ENCODE results near the gene SDR9C7. TPM values are rescaled to one million over a fixed set of nuclear protein-coding genes. Genes with fewer than 3 reads are reported as not detected.
"Not testable (repeated sequence)": the region's sequence is repeated elsewhere in the genome, so short reads cannot be mapped to it uniquely, and the experiment has no call there.

SDR9C7 gene
- total RNA-seq, 1 donor from 2014 or later: not detected

DNA sequence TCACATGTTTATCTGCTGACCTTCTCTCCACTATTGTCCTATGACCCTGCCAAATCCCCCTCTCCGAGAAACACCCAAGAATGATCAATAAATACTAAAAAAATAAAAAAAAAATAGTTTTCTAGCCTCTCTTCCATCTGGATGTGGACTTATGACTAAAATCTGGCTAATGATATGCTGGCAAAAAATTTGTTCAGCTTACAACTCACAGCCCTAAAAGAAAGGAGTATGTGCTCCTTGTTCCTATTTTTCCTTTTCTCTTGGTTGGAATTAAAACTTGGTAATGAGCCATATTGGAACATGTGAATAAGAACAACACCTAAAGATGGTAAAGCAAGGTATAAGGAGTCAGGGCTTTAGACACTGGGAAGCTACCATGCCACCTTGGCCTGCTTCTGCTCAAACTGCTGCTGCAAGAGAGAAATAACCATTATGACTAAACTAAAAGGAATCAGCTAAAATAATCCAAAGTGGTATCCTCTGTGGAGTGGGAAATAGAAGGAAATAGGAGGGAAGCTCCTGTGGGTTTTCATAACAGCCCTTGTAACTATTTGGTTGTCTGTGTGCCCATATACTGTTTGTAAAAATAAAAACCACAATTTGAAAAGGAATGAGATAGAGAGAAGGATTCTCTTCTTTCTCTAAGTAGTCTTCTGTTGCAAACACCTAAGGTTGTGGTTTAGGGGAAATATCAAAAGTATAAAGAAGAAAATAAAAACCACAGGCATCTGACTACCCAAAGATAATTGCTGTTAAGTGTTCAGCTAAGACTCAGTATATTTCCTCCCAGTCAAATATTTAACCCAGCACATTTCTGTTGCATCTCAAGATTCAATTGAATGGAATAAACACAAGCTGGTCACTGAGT lies 53.8 kb downstream of the SDR9C7 start:
- Mint-ChIP-seq H3K27me3 (peaks cover 17% of the 10 kb centered on the region), H3K27ac (no peak overlapping the region), H3K4me1 (no peaks in the 10 kb centered on the region), H3K36me3 (ENCODE audit: low read depth) (no peaks in the 10 kb centered on the region), H3K4me3 (no peak overlapping the region), H3K9me3 (peaks cover 20% of the 10 kb centered on the region)
- CTCF ChIA-PET: no interaction called here
- intact Hi-C loops (cut with micrococcal nuclease): no loop called here
- POLR2A ChIA-PET: no interaction called here
- DNase-seq: no peak
- TF ChIP-seq, protein P1, sequence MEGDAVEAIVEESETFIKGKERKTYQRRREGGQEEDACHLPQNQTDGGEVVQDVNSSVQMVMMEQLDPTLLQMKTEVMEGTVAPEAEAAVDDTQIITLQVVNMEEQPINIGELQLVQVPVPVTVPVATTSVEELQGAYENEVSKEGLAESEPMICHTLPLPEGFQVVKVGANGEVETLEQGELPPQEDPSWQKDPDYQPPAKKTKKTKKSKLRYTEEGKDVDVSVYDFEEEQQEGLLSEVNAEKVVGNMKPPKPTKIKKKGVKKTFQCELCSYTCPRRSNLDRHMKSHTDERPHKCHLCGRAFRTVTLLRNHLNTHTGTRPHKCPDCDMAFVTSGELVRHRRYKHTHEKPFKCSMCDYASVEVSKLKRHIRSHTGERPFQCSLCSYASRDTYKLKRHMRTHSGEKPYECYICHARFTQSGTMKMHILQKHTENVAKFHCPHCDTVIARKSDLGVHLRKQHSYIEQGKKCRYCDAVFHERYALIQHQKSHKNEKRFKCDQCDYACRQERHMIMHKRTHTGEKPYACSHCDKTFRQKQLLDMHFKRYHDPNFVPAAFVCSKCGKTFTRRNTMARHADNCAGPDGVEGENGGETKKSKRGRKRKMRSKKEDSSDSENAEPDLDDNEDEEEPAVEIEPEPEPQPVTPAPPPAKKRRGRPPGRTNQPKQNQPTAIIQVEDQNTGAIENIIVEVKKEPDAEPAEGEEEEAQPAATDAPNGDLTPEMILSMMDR (IDR thresholded peaks at IDR 0.05): no peak
- ATAC-seq (ENCODE audit: low read depth): no peak

DNA sequence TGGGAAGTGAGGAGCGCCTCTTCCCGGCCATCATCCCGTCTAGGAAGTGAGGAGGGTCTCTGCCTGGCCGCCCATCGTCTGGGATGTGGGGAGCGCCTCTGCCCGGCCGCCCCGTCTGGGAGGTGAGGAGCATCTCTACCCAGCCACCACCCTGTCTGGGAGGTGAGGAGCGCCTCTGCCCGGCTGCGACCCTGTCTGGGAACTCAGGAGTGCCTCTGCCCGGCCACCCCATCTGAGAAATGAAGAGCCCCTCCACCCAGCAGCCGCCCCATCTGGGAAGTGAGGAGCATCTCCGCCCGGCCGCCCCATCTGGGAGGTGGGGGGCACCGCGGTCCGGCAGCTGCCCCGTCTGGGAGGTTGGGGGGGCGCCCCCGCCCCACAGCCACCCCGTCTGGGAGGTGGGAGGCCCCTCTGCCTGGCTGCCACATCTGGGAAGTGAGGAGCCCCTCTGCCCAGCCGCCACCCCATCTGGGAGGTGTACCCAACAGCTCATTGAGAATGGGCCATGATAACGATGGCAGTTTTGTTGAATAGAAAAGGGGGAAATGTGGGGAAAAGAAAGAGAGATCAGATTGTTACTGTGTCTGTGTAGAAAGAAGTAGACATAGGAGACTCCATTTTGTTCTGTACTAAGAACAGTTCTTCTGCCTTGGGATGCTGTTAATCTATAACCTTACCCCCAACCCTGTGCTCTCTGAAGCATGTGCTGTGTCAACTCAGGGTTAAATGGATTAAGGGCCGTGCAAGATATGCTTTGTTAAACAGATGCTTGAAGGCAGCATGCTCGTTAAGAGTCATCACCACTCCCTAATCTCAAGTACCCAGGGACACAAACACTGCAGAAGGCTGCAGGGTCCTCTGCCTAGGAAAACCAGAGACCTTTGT lies 54.7 kb downstream of the SDR9C7 start:
- ATAC-seq (ENCODE audit: low read depth); H3K27ac Mint-ChIP-seq; intact Hi-C loops (cut with micrococcal nuclease): not testable (repeated sequence)

DNA sequence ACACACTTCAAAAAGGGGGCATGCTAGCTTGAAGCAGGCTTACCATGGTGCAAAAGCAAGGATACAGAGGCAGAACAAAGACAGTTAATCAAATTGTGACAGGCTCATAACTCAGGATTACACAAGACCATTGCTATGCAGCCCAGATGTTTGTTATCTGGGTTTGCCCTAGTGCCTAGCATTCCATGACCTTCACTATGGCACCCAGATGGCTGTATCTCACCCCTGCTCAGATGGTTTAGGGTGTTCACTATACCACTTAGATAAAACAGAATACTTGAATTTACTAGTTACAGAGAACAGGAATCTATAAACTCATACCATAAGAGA lies 56.2 kb downstream of the SDR9C7 start:
- CTCF ChIA-PET: no interaction called here
- intact Hi-C loops (cut with micrococcal nuclease): no loop called here
- ATAC-seq (ENCODE audit: low read depth): no peak

More for the DNA sequence above, 54.7 kb downstream of the SDR9C7 start:
- peaks cover 16% of the 10 kb centered on the region for H3K27me3 Mint-ChIP-seq
- H3K36me3 Mint-ChIP-seq (ENCODE audit: low read depth); DNase-seq; H3K4me1 Mint-ChIP-seq; CTCF ChIA-PET; POLR2A ChIA-PET; H3K4me3 Mint-ChIP-seq: not testable (repeated sequence)
- H3K9me3 Mint-ChIP-seq: peaks cover 14% of the 10 kb centered on the region

DNA sequence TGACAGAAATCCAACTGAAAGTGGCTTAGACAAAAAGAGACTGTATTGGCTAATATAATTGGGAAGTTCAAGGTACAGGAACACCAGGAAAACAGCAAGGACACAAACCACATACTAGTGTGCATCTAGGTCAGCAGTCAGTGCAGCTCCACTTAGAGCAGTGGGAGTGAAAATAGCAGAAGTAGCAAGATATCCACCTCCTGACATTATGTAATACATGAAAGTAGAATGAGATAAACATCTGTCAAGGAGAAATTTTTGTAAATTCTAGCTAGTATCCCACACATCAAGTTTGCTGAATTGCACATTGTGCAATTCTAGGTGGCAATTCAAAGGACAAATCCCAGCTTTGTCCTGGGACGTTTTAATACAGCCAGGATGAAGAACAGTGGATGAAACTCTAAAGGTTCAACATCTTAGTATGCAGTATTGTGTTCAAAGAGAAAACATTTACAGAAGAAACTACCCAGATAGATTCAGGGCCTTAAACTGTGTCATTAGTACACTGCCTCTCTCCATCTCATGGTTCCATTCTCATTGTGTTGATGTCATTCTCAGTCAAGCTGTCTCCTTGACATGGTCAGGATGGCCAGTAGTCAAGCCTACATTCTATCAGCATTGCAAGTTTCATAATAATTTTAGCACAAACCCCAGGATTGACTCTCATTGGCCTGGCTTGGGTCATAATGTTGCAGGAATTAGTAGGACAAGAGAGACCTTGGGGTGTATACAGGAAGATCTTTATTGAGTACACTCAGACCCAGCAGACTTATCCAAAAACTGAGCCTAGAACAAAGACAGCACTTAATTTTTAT lies 56.8 kb downstream of the SDR9C7 start:
- H3K27ac Mint-ChIP-seq: no peak overlapping the region
- peaks cover 15% of the 10 kb centered on the region for H3K27me3 Mint-ChIP-seq
- H3K9me3 Mint-ChIP-seq: peaks cover 9% of the 10 kb centered on the region
- H3K4me1 Mint-ChIP-seq: no peaks in the 10 kb centered on the region
- no peak for DNase-seq
- no peaks in the 10 kb centered on the region for H3K36me3 Mint-ChIP-seq (ENCODE audit: low read depth)
- intact Hi-C loops (cut with micrococcal nuclease): no loop called here
- ATAC-seq (ENCODE audit: low read depth): no peak
- CTCF ChIA-PET: no interaction called here
- H3K4me3 Mint-ChIP-seq: no peak overlapping the region
- TF ChIP-seq, protein P1 (IDR thresholded peaks at IDR 0.05): no peak
- POLR2A ChIA-PET: no interaction called here

More for the DNA sequence above, 56.2 kb downstream of the SDR9C7 start:
- Mint-ChIP-seq H3K27me3 (peaks cover 15% of the 10 kb centered on the region), H3K36me3 (ENCODE audit: low read depth) (no peaks in the 10 kb centered on the region), H3K4me1 (no peaks in the 10 kb centered on the region), H3K4me3 (no peak overlapping the region), H3K27ac (no peak overlapping the region), H3K9me3 (peaks cover 12% of the 10 kb centered on the region)
- POLR2A ChIA-PET: no interaction called here
- TF ChIP-seq, protein P1 (IDR thresholded peaks at IDR 0.05): no peak
- DNase-seq: no peak

DNA sequence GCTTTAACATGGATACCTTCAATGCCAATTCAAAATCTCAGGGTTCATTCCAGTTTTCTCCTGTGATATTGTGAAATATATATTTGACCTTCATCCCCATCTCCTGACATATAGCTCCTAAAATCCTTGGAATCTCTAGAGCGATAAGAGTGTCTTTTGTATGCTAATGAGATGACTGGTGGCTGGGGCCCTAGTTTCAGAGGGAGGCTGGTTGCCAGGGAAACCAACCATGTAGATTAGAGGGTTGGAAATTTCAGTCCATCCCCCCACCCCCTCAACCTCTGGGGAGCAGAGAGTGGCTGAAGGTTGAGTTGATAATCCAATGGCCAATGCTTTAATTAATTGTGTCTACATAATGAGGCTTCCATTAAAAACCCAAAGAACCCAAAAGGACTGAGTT lies 59.4 kb downstream of the SDR9C7 start:
- no peak for ATAC-seq (ENCODE audit: low read depth)
- H3K27ac Mint-ChIP-seq: no peak overlapping the region
- intact Hi-C loops (cut with micrococcal nuclease): no loop called here
- CTCF ChIA-PET: no interaction called here
- no peak for DNase-seq
- no peak overlapping the region for H3K4me3 Mint-ChIP-seq
- no peaks in the 10 kb centered on the region for H3K4me1 Mint-ChIP-seq
- no peaks in the 10 kb centered on the region for H3K36me3 Mint-ChIP-seq (ENCODE audit: low read depth)
- H3K9me3 Mint-ChIP-seq: peaks cover 4% of the 10 kb centered on the region
- TF ChIP-seq, protein P1 (IDR thresholded peaks at IDR 0.05): no peak
- peaks cover 15% of the 10 kb centered on the region for H3K27me3 Mint-ChIP-seq
- POLR2A ChIA-PET: no interaction called here
